Body of pancreas (tissue), 4 donors: ENCODE measurements around the gene SLC35F6.

Experiments
- CTCF ChIP-seq, 7 experiments: fragments of 450-650 bp in 4 of 7; fragments of 200-600 bp in 3 of 7; sonication (generic) in 3 of 7; IDR thresholded peaks; one replicate each; pipeline ENCODE4 v1.5.1; 2016 to 2019; ENCODE audit warnings: antibody characterized with exemption in 7 of 7
- POLR2A ChIP-seq, 3 donors: fragments of 450-650 bp; IDR thresholded peaks; one replicate each; pipeline ENCODE4 v1.6.1; 2016; ENCODE audit warnings: antibody characterized with exemption in 3 of 3, mild to moderate bottlenecking in 2 of 3

- TF ChIP-seq CTCF (IDR thresholded peaks at IDR 0.05) (no peak), POLR2A (IDR thresholded peaks at IDR 0.05) (no peak)
Measured at GRCh38 chr2:26811261-26811660, 47.2 kb downstream of the SLC35F6 start.
